GM21619 (cell line): ENCODE measurements around the gene IL20.
A peak's percentile ranks its signal among the peaks of the same experiment; 100 is the strongest.

ENCODE experiments used
- ATAC-seq: cut with Tn5 transposase; IDR thresholded peaks from one replicate; pipeline ENCODE4 v1.9.1; 2021; ENCODE audit not compliant: unreplicated experiment

Gene IL20

GRCh38 chr1:206864939-206865671 is at the start of gene IL20:
Gene IL20, plus strand, starts transcription at chr1:206865623. Its CDS starts 230 bp downstream, at chr1:206865853.
- no peak for ATAC-seq

- ATAC-seq: peak; percentile 86
Observed at GRCh38 chr1:206816390-206817287, 48.8 kb upstream of the IL20 start.

- no peak for ATAC-seq
Observed at GRCh38 chr1:206821493-206821892, 43.9 kb upstream of the IL20 start.

GRCh38 chr1:206823727-206824126 is 41.7 kb upstream of the IL20 start:
- no peak for ATAC-seq

DNA sequence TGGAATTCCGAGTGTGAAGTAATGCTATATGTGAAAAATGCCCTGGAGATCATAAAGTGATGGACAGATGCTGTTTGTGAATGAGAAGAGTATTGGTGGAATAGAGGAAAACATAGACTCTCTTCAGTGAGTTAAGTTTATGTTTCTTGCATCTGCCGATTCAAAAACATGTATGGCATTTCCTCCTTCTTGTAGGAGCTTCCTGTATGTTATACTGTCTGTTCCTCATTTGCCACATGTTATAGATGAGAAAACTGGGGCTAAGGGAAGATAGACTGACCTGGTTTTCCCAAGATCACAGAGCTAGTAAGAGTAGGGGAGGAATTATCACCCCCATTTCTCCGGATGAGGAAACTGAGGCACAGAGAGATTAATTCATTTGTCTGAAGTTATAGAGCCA is 41.1 kb upstream of the IL20 start:
- no peak for ATAC-seq

DNA sequence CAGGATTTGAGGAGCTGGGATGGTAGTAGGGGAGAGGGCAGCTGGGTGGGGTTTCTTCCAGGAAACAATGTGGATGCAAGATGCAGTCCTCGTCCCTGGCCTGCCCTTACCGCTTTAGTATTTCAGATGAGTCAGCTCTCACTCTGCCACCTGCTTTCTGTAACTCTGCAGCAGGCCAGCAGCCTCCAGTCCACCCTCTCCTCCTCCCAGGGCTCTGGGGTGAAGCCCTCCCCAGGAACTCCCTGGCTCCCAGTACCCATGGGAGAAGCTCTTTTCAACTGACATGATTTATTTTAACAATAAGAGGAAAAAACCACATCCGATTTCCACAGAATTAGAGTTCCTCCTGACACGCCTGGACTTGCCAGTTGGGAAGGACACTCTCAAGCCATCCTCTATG is 39.0 kb upstream of the IL20 start:
- no peak for ATAC-seq

DNA sequence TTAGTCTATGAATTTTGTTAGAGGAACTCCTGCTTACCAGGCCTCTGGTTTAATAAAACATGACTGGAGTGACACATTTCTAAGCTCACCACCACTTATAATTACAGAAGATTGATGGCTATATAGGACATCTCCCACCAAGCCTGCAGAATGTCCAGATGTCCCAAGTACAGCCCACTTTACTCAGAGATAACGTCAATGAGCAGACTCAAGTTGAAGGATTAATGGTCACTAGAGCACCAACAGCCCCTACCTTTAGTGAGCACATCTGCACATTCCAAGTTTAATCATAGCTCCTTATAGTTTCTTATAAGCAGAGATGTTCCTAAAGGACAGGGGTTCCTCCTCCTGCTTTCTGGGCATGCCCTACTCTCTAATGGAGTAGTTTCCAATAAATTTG is 37.4 kb upstream of the IL20 start:
- ATAC-seq: no peak

DNA sequence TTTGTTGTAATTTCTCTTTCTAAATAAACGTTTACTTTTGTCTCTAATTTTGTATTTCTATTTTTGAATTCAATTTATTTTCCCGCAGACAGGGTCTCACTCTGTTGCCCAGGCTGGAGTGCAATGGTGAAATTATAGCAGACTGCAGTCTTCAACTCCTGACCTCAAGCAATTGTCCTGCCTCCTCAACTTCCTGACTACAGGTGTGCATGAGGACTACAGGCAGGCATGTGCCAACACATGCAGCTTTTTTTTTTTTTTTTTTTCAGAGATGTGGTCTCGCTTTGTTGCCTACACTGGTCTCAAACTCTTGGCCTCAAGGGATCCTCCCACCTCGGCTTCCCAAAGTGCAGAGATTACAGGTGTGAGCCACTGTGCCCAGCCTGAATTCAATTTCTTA is 36.7 kb upstream of the IL20 start:
- no peak for ATAC-seq

DNA sequence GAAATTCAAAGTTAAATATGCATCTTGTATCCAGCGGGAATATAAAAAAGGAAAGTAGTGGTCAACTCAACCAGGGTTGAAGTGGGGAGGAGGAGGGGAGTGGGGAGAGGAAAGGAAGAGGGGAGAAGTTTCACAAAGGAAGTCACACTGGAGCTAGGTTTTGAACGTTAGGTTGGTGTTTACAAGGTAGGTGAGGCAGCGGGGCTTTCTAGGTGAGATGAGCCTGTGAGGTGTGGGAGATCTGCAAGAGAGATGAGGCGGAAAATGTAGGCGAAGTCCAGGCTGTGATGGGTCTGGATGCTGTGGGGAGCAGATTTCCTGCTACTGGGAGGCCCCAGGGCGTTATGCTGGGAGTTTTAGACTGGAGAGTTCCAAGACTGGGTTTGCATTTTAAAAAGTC is 36.1 kb upstream of the IL20 start:
- no peak for ATAC-seq

- ATAC-seq: no peak
Observed at GRCh38 chr1:206829875-206830274, 35.5 kb upstream of the IL20 start.

DNA sequence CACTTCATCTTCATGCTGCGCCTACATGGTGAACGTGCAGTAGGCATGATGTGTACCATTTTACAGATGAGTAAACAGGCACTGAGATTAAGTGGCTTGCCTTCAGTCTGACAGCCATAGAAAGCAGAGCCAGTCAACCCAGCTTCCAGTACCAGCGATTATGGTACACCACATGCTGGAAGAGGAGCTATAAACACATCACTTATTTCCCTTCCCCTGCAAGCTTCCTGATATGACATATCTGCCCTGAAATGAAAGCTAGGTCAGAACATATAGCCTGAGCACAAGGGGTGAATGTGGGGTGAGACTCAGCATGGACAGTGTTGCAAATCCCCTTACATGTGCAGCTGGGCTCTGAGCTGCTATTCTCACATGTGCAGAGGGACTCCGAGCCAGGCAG is 33.8 kb upstream of the IL20 start:
- no peak for ATAC-seq

DNA sequence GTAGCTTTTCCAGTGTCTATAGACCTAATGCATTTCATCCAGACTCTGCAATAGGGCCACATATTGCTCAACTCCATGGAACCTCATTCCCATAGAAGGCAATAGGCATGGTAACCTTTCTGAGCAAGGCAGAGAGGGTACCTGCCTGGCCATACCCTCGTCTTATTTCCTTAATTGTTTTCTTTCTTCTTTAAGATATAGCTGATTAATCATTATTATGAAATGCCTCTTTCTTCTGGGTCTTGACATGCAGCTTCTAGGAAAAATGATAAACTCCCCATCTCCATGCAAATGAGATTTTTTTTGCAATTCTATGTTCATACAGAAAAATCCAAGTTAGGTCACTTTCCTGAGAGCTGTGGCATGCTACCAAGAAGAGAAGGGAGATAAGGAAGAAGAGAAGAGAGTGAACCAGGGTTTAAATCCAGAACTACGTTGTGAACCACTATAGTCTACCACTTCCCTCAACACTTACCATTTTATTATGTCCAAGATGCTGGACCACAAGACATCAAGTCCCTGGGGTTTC is 33.0 kb upstream of the IL20 start:
- no peak for ATAC-seq

DNA sequence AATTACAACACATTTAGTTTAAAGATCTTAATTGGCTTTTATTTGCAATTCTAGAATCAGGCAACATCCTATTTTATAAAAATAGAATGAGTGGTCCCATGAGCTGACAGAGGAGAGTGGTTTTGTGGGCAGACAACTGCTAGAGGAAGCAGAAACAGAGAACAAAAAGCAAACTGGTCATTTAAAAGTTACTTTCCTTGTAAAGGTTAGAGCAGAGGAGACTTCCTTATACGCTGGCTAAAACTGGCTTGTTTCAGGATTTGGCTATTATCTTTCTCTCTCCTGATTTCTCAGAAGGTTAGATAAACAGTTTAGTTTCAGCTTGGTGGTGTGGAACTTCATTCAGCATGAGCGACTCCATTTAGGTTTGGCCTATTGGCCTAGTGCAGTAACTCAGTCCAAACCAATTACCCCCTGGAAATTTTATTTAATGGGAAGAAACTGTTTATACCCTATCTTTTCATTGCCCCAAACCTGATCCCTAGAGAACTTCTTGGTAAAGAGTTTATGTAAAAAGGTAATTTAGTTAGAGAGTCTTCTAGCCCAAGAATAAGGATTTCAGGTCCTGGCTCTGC is 32.2 kb upstream of the IL20 start:
- ATAC-seq: no peak

DNA sequence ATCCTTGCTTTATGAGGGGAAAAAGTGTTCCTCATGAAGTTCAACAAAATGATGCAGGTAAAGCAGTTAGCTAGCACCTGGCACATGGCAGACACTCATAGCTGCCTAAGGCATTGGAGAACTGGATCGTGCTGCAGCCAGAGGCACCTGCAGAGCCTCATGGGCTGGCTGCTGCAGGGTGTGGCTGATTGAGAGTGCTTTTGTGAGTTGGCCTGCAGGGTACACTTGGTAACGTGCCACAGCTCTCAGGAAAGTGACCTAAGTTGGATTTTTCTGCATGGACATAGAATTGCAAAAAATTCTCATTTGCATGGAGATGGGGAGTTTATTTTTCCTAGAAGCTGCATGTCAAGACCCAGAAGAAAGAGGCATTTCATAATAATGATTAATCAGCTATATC is 31.6 kb upstream of the IL20 start:
- no peak for ATAC-seq

- no peak for ATAC-seq
Observed at GRCh38 chr1:206834217-206834616, 31.2 kb upstream of the IL20 start.

DNA sequence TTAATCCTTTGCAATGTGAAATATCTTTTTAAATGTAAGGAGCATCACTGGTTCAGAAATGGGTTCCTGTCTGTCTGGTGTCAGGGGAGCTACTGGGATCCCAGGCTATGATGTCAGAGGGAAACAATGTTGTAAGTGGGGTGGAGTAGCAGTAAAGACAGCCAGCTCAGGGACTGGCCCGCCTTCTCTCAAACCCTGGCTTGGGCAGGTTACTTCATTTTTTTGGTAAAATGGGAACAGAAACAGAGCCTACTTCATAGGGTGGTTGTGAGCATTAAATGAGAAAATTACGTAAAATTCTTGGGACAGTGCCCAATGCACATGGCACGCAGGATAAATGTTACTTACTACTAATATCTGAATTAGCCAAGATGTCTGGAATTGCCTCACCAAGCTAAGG is 30.7 kb upstream of the IL20 start:
- ATAC-seq: no peak

DNA sequence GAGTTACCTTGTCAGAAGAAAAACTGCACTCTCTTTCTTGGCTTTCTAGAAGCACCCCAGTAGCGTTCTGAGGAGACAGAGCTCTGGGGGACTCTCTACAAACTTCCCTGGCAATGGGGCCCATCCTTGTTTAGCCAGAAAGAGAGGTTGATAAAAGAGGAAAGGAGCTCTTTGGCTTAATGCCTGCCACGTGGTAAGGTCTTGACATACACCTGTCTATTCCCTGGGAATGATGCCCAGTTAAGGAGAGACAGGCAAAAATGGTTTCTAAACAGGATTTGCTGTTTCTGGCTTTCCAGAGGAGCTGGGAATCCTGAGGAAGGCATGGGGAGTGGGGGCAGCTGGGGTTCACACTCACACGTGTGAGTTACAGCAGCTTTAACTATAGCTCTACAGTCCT is 30.2 kb upstream of the IL20 start:
- ATAC-seq: no peak

GRCh38 chr1:206836111-206836510 is 29.3 kb upstream of the IL20 start:
- no peak for ATAC-seq

DNA sequence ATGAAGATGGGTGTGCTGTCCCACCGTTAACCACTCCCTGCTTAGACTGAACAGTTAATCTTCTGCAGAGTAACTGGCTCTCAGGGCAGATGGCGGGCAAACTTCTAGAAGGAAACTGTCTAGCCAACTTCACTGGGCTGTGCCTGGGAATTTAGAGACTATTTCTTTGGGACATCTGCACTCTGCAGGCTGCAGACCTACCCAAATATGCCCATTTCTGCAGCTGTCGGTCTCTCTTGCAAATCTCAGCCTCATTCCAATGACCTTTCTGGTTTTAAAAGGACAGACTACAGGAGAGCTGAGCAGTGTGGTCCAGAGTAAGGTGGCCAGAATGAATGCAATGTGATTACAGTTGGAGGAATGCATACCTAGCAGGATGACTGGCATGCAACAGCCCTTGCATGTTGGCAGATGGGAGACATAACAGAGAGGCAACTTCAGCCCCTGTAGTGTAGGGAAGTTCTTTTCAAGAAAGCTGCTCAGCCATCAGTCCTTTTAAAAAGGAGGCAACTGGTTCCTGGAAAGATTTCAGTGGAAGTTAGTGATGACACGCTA is 26.3 kb upstream of the IL20 start:
- no peak for ATAC-seq

GRCh38 chr1:206839857-206840256 is 25.6 kb upstream of the IL20 start:
- no peak for ATAC-seq

- ATAC-seq: no peak
Observed at GRCh38 chr1:206841609-206842323, 23.7 kb upstream of the IL20 start.
